Activated B cell treated with CpG ODN at 0.5 μM for 24 hours (primary cell): Measurements from ENCODE around the gene TMPRSS13. TPM values are rescaled to one million over a fixed set of nuclear protein-coding genes. Genes with fewer than 3 reads are reported as not detected.
A peak's percentile ranks its signal among the peaks of the same experiment; 100 is the strongest.

Experiments
- ATAC-seq: fragments of 200-7000 bp; cut with Tn5 transposase; one replicate; pipeline ENCODE4 v1.10.0; 2021; ENCODE audit warnings: low read depth, mild to moderate bottlenecking, moderate library complexity
- CTCF ChIA-PET: fragments of 350-600 bp; sonication (Branson Sonifier 250); formaldehyde crosslinking; loops from one replicate; lab custom pipeline; 2021; ENCODE audit warnings: antibody characterized with exemption; lab: Charles Lee
- POLR2A ChIA-PET: fragments of 350-600 bp; sonication (Branson Sonifier 250); formaldehyde crosslinking; loops from one replicate; lab custom pipeline; 2021; ENCODE audit warnings: antibody characterized with exemption; lab: Charles Lee
- DNase-seq: peaks from one replicate; pipeline ENCODE4 v3.0.0; 2022
- H3K27ac Mint-ChIP-seq: one replicate; pipeline ENCODE4 v1.8.0; 2020; ENCODE audit warnings: mixed read lengths
- H3K27me3 Mint-ChIP-seq: one replicate; pipeline ENCODE4 v1.8.0; 2021; ENCODE audit warnings: mixed read lengths
- H3K36me3 Mint-ChIP-seq: one replicate; pipeline ENCODE4 v1.8.0; 2021; ENCODE audit warnings: low read depth, mixed read lengths
- H3K4me1 Mint-ChIP-seq: one replicate; pipeline ENCODE4 v1.8.0; 2021; ENCODE audit warnings: mixed read lengths
- H3K4me3 Mint-ChIP-seq: one replicate; pipeline ENCODE4 v1.8.0; 2020; ENCODE audit warnings: mild to moderate bottlenecking, mixed read lengths
- H3K9me3 Mint-ChIP-seq: one replicate; pipeline ENCODE4 v1.8.0; 2020; ENCODE audit warnings: mixed read lengths
- CTCF ChIP-seq: fragments of 200-600 bp; IDR thresholded peaks from one replicate; pipeline ENCODE4 v1.8.0; 2022; ENCODE audit warnings: antibody characterized with exemption, mild to moderate bottlenecking
- intact Hi-C: fragments of 100-400 bp; cut with micrococcal nuclease; formaldehyde crosslinking; loops from one replicate; pipeline ENCODE4 v1.15.1; 2024
- total RNA-seq: library from RNA; stranded (reverse); gene quantifications from 2 replicates; pipeline ENCODE4 v1.2.3, GENCODE V29; 2022

TMPRSS13 gene
- total RNA-seq, 1 donor from 2014 or later: 3.7 TPM

GRCh38 chr11:117946842-117947526 is 17.8 kb upstream of the TMPRSS13 start:
- Mint-ChIP-seq H3K36me3 (no peaks in the 10 kb centered on the region), H3K27ac (peak overlapping the region; percentile 62), H3K4me1 (peaks cover 60% of the 10 kb centered on the region), H3K4me3 (no peak overlapping the region), H3K27me3 (peaks cover 2% of the 10 kb centered on the region), H3K9me3 (no peaks in the 10 kb centered on the region)
- DNase-seq (peak; percentile 79), ATAC-seq (peak; percentile 34)
- intact Hi-C loops: loop anchor here (1.0 to 5.0 kb wide), 6 partner anchors 46 to 715 kb away; partner anchors contain the start of genes PCSK7 and RNF214
- TF ChIP-seq CTCF: peak; percentile 86
- ChIA-PET POLR2A (interaction anchor here (0.7 to 13.3 kb wide), 14 partner anchors 28 to 139 kb away, joined by 3 to 930 read pairs (median 5); partner anchors contain the start of gene IL10RA), CTCF (interaction anchor here (0.6 to 12.7 kb wide), 54 partner anchors 11 to 715 kb away, joined by 3 to 294 read pairs (median 6); partner anchors contain the start of genes FXYD2, FXYD6, IL10RA and PCSK7)

GRCh38 chr11:117946156-117946841 is 17.1 kb upstream of the TMPRSS13 start:
- no peak overlapping the region for H3K4me3 Mint-ChIP-seq
- DNase-seq (no peak), ATAC-seq (no peak)
- peaks cover 53% of the 10 kb centered on the region for H3K4me1 Mint-ChIP-seq
- intact Hi-C loops: loop anchor here (2.0 to 5.0 kb wide), 2 partner anchors 45 to 714 kb away; partner anchors contain the start of genes PCSK7 and RNF214
- CTCF ChIA-PET: interaction anchor here (0.6 to 12.7 kb wide), 55 partner anchors 9 to 715 kb away, joined by 3 to 294 read pairs (median 6); partner anchors contain the start of genes FXYD2, FXYD6, IL10RA and PCSK7
- no peaks in the 10 kb centered on the region for H3K9me3 Mint-ChIP-seq
- H3K36me3 Mint-ChIP-seq: no peaks in the 10 kb centered on the region
- TF ChIP-seq CTCF: no peak
- peak overlapping the region; percentile 62 for H3K27ac Mint-ChIP-seq
- POLR2A ChIA-PET: interaction anchor here (0.7 to 13.3 kb wide), 15 partner anchors 27 to 138 kb away, joined by 3 to 930 read pairs (median 5); partner anchors contain the start of gene IL10RA
- H3K27me3 Mint-ChIP-seq: peaks cover 2% of the 10 kb centered on the region

DNA sequence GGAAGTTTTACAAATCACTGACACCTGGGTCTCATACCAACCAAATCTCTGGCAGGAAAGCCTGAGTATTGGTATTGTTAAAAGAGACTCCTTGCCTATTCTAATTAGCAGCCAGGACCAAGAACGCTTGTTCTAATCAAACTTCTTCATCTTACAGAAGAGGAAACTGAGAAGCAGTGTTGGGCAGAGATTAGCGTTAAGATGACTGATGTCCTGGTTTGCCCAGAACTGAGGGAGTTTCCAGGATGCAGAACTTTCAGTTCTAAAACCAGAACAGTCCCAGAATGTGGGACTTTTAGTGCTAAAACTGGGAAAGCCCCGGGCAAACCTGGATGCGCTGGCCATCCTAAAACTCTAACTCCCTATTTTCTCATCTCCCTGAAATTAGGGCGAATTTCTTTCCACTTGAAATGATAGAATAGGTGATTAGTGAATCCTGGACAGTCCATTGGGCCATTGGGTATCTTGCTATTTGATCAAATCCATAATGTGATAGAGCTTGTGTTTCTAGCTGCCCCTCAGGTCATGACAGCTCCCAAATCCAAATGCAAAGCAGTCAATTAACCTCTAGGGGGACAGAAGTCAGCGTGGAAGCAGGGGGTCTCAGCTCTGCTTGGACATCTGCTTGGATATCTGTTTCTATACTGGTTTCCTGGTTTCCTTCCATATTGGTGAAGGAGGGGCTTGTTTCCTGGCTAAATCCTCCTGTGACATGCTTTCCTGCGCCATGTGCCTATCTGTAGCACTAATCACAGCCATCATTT is 16.0 kb upstream of the TMPRSS13 start:
- ATAC-seq (no peak), DNase-seq (no peak)
- Mint-ChIP-seq H3K9me3 (no peaks in the 10 kb centered on the region), H3K27me3 (peaks cover 2% of the 10 kb centered on the region), H3K4me1 (peaks cover 42% of the 10 kb centered on the region), H3K36me3 (no peaks in the 10 kb centered on the region), H3K27ac (no peak overlapping the region), H3K4me3 (no peak overlapping the region)
- POLR2A ChIA-PET: interaction anchor here (0.6 to 13.3 kb wide), 4 partner anchors 21 to 130 kb away, joined by 3 to 930 read pairs (median 7); partner anchors contain the start of gene IL10RA
- intact Hi-C loops: loop anchor here (5.0 kb wide), 1 partner anchor 713 kb away; the partner anchor contains the start of genes PCSK7 and RNF214
- CTCF ChIA-PET: interaction anchor here (0.7 to 12.7 kb wide), 20 partner anchors 8 to 714 kb away, joined by 3 to 294 read pairs (median 4); partner anchors contain the start of genes FXYD2, FXYD6 and PCSK7
- TF ChIP-seq CTCF: no peak

DNA sequence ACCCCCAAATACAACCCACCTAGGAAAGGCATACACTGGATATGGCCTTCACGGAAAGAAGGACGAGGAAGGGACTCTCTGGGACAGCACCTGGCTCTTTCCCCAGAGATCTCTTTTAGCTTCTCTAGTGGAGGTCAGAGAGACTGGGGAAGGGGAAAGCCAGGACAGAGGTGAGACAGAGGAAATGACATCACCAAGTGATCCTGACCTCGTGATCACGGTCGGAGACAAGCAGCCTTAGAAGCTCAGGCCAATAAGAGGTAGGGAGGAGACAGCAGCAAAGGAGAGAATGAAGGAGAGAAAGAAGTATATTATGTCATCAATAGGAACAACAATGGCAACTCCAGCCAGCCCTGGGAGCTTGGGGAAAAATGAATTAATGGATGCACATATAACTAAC is 15.4 kb upstream of the TMPRSS13 start:
- DNase-seq (no peak), ATAC-seq (no peak)
- TF ChIP-seq CTCF: no peak
- H3K27ac Mint-ChIP-seq: peak overlapping the region; percentile 42
- no peak overlapping the region for H3K4me3 Mint-ChIP-seq
- peaks cover 36% of the 10 kb centered on the region for H3K4me1 Mint-ChIP-seq
- ChIA-PET POLR2A (interaction anchor here (0.6 to 13.3 kb wide), 2 partner anchors 22 to 48 kb away, joined by 3 to 930 read pairs; partner anchors contain the start of gene IL10RA), CTCF (interaction anchor here (0.8 to 12.7 kb wide), 12 partner anchors 8 to 227 kb away, joined by 3 to 294 read pairs (median 8); partner anchors contain the start of gene FXYD2)
- H3K36me3 Mint-ChIP-seq: no peaks in the 10 kb centered on the region
- no peaks in the 10 kb centered on the region for H3K9me3 Mint-ChIP-seq
- peaks cover 2% of the 10 kb centered on the region for H3K27me3 Mint-ChIP-seq
- intact Hi-C loops: no loop called here
